ENCODE results near the gene VEGFB. TPM values are rescaled to one million over a fixed set of nuclear protein-coding genes. Genes with fewer than 3 reads are reported as not detected.

Gene VEGFB
- total RNA-seq, 1 donor from 2014 or later = 45.2 TPM

DNA sequence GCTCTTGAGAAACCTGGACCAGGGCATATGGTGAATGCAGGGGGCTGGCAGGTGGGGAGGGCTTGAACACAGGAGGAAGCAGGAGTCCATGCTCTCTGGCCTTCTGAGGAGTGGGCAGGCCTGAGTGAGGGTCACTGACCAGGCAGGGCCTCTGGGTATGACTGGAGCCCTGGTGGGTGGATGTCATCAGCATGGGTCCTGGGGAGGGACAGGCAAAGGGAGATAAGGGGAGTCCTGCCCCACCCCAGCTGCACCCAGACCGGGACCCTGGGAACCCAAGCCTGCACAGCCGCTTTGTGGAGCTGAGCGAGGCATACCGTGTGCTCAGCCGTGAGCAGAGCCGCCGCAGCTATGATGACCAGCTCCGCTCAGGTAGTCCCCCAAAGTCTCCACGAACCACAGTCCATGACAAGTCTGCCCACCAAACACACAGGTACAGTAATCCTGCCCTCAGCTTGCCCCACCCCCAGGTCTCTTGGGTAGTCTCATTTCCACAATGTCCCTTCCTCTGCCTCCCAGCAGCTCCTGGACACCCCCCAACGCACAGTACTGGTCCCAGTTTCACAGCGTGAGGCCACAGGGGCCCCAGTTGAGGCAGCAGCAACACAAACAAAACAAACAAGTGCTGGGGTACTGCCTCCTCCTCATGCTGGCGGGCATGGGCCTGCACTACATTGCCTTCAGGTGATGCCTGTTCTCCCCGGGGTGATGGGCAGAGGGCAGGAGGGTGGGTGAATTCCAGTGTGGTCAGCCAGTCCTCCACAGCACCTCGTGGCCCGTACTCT lies 2.0 kb upstream of the VEGFB start:
- no peak for ATAC-seq

DNA sequence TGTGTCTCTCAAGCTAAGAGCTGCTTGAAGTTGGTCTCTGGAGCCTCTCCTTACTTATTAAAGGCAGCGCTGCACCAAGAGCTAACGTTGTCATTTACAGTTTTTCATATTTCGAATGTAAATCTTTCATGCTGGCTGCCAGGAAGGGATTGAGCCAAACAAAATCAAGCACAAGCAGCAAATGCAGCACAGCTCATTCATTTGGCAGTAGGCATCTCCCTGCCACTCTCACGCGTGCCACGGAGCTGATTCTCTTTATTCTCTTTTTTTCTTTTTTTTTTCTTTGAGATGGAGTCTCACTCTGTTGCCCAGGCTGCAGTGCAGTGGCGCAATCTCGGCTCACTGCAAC lies 1.4 kb upstream of the VEGFB start:
- no peak for ATAC-seq

GRCh38 chr11:64234647-64235379 lies 429 bp downstream of the VEGFB start:
- peak; percentile 39 for ATAC-seq

GRCh38 chr11:64235437-64236161 lies 1.2 kb downstream of the VEGFB start:
- ATAC-seq = no peak

- ATAC-seq = peak; percentile 4
Measured at GRCh38 chr11:64237484-64237951, 3.1 kb downstream of the VEGFB start.

- ATAC-seq = no peak
Measured at GRCh38 chr11:64238076-64238475, 3.7 kb downstream of the VEGFB start.

GRCh38 chr11:64238999-64239398 lies 4.6 kb downstream of the VEGFB start:
- ATAC-seq = no peak

- ATAC-seq = no peak
Measured at GRCh38 chr11:64239662-64240434, 5.5 kb downstream of the VEGFB start.

- ATAC-seq = peak; percentile 68
Measured at GRCh38 chr11:64240435-64241240, 6.3 kb downstream of the VEGFB start, which contains the start of gene FKBP2. Gene FKBP2, plus strand, starts transcription at chr11:64241095. Its CDS starts 1,293 bp downstream, at chr11:64242388.

GRCh38 chr11:64241241-64241490 lies 6.8 kb downstream of the VEGFB start:
- ATAC-seq = peak; percentile 79

GRCh38 chr11:64241491-64242374 lies 7.3 kb downstream of the VEGFB start:
- peak; percentile 1 for ATAC-seq

- ATAC-seq = no peak
Measured at GRCh38 chr11:64243236-64243854, 9.0 kb downstream of the VEGFB start.

GRCh38 chr11:64244107-64244506 lies 9.7 kb downstream of the VEGFB start:
- no peak for ATAC-seq

DNA sequence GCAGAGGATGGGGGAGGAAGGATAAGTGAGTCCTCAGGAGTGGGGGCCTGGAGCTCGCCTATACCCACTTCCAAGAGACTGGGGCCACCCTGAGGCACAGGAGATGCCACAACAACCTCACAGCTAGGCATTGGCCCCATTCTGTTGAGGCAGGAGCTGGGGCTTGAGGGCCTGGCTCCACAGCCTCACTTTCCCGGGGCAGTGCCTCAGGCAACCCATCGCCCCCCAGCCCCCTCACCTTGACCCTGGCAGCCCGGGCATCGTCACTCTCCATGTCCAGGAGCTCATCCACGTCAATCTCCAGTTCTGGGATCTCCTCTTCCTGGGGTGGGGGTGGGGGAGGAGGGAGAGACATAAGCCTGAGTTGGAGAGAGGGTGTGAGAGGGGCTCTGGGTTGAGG lies 10.6 kb downstream of the VEGFB start:
- ATAC-seq = no peak

DNA sequence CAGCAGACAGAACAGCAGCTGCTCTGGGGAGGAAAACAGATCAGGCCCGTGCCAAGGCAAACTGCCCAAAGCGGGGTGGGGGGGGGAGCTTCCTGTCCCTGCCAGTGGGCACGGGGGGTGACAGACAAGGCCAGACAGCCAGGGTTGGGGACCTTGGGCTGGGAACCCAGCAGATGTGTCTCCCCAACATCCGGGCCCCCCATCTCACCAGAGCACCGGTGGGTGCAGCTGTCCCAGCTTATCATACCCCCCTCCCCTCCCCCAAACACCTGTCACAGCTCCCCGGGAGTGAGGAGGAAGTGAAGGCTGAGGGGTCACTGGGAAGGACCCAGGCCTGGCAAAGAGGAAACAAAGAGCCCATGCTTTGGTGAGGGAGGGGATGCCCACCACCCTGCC lies 11.0 kb downstream of the VEGFB start:
- no peak for ATAC-seq

GRCh38 chr11:64245797-64246620 lies 11.6 kb downstream of the VEGFB start:
- peak; percentile 51 for ATAC-seq

DNA sequence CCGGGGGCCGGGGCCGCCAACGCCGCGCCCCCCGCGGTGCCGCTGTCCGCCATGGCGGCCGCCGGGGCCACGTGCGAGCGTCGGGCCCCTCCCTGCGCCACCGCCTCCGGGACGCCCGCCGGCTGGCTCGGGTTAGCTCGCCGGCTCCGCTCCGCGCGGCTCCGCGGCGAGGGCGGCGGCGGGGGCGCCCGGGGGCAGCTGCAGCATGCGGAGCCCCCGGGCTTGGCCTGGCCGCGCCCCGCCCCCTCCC lies 12.2 kb downstream of the VEGFB start:
- peak; percentile 0 for ATAC-seq

DNA sequence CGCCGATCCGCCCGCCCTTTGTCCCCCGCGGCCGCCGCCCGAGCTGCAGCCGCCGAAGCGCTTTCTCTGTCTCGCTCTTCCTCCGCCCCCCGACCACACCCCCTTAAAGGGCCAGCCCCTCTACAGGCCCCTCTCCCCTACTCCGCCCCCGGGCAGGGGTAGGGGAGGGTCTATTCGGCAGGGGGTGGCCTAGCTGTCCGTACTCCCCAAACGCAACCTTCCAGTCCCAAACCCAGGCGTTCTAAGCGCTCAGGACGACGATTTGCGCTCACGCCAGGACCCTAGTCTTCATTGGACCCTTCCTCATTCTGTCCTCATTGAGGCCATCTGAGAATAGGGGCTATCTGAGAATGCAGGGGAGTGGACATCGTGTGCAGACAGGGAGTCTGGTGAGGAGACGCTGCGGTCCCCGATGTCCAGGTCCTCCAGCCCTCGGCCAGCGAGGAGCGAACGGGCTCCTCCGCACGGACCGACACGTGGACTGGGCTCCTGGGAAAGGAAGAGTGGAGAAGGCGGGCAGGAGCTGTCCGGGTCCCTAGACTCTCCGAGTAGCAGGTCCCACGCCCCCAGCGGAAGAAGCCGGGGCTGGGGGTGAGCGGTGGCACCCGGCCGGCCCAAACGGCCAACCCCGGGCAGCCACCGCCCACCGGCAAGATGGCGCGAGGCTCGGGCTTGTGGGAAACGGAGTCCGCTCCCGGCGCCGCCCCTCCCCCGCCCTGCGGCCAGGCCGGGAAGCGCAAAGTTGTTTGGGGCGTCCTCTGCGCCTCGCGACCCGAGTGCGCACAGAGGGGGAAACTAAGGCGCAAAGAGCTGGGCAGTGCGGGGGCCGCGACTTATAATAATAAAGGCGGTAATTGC lies 12.7 kb downstream of the VEGFB start, which contains the start of gene PPP1R14B:
PPP1R14B (minus strand) TSS at position 73 of the 858 bp plus-strand sequence. CDS start 270 bp downstream, outside the sequence.
- peak; percentile 55 for ATAC-seq
